ENCODE measurements around the gene WEE2.

Gene WEE2

DNA sequence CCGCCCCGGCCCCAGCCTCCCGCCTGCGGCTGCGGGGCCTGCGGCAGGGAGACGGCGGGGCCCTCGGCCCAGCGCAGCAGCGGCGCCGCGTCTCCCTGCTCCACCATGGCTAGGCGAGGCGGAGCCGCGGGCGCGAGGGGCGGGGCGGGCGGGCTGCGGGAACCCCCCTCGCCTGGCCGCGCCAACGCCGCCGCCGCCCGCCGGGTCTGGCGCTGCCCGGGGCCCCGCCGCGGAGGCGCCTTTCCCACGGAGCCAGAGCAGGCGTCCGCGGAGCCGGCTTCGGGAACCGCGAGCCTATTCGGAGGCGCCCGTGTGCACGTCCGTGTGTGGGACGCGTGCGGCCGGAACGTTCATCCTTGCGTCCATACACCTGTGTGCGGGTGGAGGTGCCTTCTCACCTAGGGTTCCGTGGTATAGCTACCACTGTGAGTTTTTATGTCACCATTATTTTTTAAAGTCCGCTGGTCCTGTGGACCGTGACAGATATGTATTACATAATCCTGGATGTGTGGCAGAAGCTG, 6.0 kb upstream of the WEE2 start, which contains the start of gene DENND11:
DENND11 (minus strand) TSS at position 120 of the 521 bp plus-strand sequence; CDS start at position 107, 13 bp downstream.
- peak in 1 of 2 donors; percentile 45 for DNase-seq (ENCODE audit: low read depth in 2 of 2)
- TF ChIP-seq CTCF (IDR thresholded peaks at IDR 0.05; ENCODE audit: low read depth, low read length): no peak
- peak within 1 kb of the TSS; percentile 59 to 71 for H3K4me3 ChIP-seq (replicated peaks in 1 of 2; ENCODE audit: low read depth in 2 of 2, low read length in 2 of 2)

DNA sequence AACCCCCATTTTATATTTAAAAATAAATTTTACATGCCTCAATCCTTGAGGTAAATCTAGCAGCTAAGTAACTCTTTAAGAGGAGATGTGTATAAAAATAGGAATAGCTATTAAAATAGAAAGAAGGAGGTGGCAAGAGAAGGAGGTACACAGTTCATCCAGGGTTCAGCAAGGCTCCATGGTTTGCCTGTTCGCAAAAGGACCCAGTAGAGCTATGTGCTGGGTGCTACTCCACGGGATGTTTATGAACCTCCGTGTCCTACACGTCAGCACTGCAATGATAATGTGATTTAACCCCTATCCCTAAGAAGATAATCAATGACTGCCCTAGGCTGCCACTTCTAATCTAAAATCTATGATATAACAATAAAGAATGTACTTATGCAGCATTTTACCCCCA, 5.3 kb upstream of the WEE2 start:
- no peak overlapping the region for H3K4me3 ChIP-seq (replicated peaks in 1 of 2; ENCODE audit: low read depth in 2 of 2, low read length in 2 of 2)
- DNase-seq (ENCODE audit: low read depth in 2 of 2): no peak
- TF ChIP-seq CTCF (IDR thresholded peaks at IDR 0.05; ENCODE audit: low read depth, low read length): no peak

DNA sequence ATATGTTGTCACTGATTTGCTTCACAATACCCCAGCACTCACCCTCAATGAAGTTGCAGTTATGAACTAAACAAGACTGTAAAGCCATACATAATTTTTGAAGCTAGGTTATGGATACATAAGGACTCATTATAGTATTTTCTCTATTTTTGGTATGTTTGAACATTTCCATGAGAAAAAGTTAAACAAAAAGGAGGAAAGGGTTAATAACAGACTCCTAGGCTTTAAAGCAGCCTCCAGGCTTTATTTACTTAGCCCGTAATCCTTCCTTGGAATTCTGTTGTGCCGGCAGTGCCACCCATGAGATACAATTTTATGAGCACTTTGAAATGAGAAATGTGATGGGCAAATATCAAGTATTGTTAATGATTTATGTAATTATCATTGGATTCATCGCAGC, 4.0 kb upstream of the WEE2 start:
- DNase-seq (ENCODE audit: low read depth in 2 of 2): no peak
- no peak for TF ChIP-seq CTCF (IDR thresholded peaks at IDR 0.05; ENCODE audit: low read depth, low read length)
- H3K4me3 ChIP-seq (replicated peaks in 1 of 2; ENCODE audit: low read depth in 2 of 2, low read length in 2 of 2): no peak overlapping the region

- DNase-seq (ENCODE audit: low read depth in 2 of 2): peak in 1 of 2 donors; percentile 30
- TF ChIP-seq CTCF (IDR thresholded peaks at IDR 0.05; ENCODE audit: low read depth, low read length): no peak
- no peak overlapping the region for H3K4me3 ChIP-seq (replicated peaks in 1 of 2; ENCODE audit: low read depth in 2 of 2, low read length in 2 of 2)
Observed at GRCh38 chr7:141704741-141705140, 3.4 kb upstream of the WEE2 start.

DNA sequence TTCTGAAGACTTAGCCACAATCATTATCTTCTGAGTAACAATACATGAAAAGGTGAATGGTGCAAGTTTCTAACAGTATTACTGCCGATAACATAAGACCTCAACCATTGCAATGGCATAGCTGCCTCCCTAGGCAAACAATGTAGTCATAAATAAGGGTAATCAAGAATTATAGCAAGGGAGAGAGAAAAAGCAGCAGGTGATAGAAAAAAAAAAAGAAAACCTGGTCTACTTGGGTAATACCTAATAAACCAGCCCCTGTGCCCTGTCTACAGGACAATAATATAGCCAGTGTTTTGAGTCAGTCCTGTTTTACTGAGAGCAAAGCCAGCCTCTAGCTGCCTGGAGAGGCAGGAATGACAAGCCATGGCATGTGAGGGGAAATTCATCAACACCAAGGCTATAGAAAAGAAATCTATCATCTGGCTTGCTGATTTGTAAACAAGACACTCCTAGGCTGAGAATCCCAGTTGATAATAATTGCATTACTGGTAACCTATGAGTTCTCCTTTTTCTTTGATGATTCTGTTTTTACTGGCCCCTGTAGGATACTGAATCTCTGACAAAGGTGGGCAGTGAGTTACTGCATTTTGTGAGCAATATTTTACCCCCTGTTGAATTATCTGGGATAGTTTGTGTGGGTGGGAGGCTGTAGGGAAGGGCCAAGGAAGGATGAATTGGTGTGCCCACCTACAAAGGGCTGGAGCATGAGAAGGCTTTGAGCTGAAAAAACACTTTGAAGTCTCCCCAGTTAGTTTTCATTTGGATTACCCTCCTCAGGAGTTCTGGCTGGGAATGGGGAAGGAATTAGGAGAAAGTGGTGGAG, 1.7 kb upstream of the WEE2 start:
- no peak for DNase-seq (ENCODE audit: low read depth in 2 of 2)
- H3K4me3 ChIP-seq (replicated peaks in 1 of 2; ENCODE audit: low read depth in 2 of 2, low read length in 2 of 2): no peak overlapping the region
- TF ChIP-seq CTCF (IDR thresholded peaks at IDR 0.05; ENCODE audit: low read depth, low read length): no peak

- no peak for DNase-seq (ENCODE audit: low read depth in 2 of 2)
- no peak overlapping the region for H3K4me3 ChIP-seq (replicated peaks in 1 of 2; ENCODE audit: low read depth in 2 of 2, low read length in 2 of 2)
- TF ChIP-seq CTCF (IDR thresholded peaks at IDR 0.05; ENCODE audit: low read depth, low read length): no peak
Observed at GRCh38 chr7:141709318-141709717, 1.2 kb downstream of the WEE2 start.

Data from cardiac fibroblast (primary cell).